ENCODE results near the gene FOXJ3.
"Not testable (repeated sequence)": the region's sequence is repeated elsewhere in the genome, so short reads cannot be mapped to it uniquely, and the experiment has no call there.

The FOXJ3 gene

DNA sequence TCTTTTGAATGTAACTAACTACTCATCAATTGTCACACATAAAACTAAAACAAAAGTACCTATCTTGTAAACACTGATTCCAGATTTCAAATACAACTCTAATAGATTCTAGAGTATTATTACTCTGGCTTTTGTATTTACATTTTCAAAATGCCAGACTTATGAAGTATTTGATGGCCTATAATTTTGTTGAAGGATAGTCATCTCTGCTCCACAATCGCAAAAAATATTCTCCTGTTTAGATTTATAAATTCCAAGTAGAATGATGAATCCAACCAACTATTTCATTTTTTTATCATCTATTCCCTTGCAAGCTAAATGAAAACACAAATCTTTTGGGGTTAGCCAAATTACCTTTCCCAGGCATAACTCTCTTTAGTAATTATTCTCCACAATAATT lies 95.5 kb downstream of the FOXJ3 start:
- DNase-seq = no peak

DNA sequence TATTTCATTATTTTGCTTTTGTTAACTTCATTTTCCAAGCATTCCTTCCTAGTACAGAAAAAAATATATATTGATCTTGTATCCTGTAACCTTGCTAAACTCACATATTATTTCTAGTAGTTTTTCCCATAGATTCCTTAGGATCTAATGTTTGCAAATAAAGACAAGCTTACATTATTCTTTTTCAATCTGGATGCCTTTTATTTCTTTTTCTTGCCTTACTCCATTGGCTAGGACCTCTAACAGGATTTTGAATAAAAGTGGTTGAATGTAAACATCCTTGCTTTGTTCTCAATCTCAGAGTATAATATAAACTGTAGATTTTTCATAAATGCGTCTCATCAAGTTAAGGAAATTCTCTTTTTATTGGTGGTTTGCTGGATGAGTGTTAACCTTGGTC lies 96.0 kb downstream of the FOXJ3 start:
- DNase-seq = no peak

DNA sequence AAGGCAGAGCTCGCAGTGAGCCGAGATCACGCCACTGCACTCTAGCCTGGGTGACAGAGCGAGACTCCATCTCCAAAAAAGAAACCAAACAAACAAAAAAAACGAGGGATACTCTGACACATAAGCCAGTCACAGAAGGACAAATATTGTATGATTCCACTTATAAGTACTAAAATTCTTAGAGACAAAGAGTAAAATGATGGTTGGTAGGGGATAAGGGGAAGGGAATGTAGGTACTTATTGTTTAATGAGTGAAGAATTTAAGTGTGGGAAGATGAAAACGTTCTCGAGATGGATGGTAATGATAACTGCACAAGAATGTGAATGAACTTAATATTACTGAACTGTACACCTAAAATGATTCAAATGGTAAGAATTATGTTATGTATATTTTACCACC lies 103.8 kb downstream of the FOXJ3 start:
- no peak for DNase-seq

DNA sequence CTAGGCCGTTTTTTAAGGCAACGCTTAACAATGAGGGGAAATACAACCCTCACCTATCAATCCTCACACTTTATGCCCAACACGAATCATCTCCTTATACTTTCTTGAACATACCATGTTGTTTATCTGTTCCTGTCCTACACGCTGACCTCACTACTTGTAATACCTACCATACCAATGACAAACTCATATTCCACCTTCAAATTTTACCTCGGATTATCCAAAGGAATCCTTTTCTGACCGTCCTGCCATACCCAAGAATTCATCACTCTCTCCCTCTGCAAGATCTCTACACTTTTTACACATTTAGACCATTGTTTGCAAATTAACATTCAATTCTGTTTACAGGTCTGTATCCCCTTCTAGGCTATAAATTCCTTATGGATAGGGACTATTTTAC lies 106.1 kb downstream of the FOXJ3 start:
- no peak for DNase-seq

DNA sequence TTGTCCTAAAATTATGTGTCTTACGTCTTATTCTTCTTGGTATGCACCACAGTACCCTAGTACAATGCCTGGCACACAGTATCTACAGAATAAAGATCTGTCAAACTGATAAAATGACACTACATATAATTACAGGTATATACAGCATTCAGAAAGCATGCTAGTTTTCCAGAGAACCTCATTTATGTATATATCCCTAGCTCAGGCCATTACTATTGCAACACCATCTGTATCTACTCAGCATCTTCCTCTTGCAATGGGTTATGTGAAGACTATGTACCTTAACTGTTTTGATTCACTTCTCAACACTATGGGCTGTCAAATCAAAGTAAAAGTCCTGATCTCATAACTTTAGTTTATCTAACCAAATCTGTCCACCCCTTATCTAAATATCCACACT lies 112.0 kb downstream of the FOXJ3 start:
- DNase-seq = no peak

DNA sequence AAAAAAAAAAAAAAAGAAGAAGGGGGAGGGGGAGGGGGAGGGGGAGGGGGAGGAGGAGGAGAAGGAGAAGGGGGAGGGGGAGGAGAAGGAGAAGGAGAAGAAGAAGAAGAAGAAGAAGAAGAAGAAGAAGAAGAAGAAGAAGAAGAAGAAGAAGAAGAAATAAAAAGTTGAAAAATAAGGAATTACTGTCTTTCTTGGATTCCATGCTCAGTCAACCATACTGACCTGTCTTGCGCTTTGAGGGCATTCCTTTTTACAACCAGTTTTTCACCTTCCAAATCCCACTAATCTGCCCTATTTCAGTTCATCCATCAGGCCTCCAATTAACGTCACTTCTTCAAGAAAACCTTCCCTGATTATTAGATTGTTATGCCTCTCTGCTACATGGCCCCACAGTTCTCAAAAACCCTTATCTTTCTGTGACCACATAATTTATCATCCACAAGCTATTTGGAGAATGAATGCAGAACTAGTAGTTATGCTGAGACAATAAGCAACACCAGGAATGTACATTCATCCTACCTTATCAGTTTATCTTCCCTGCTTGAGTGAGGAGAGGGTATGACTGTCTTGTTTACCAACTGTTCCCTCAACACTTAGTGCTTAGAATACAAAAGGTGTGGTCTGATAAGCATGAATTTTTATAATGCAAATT lies 113.0 kb downstream of the FOXJ3 start:
- DNase-seq = no peak

DNA sequence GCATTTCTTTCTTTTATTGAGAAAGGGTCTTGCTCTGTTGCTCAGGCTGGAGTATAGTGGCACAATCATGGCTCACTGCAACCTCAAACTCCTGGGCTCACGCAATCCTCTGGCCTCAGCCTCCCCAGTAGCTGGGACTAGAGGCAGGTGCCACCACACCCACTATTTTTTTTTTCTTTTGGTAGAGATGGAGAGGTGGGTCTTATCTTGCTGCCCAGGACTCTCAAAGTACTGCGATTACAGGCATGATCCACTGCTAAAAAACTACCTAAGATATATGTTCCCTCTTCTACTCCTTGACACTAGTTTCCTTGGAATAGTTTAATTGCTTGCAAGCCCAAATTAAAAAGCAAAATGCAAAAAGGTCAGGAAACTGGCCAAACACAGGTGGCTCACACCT lies 113.6 kb downstream of the FOXJ3 start:
- no peak for DNase-seq

DNA sequence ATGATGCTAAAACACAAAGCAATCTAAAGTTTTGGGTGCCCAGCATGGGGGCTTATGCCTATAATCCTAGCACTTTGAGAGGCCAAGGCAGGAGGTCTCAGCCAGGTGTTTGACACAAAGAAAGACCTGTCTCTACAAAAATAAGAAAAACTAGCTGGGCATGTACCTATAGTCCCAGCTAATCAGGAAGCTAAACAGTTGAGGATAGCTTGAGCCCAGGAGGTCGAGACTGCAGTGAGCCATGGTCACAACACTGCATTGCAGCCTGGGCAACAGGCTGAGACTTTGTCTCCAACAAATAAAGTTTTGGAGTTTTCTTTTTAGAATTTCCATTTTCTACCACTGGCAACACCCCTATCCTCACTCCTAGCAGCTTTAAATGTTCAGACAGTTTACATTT lies 115.4 kb downstream of the FOXJ3 start:
- no peak for DNase-seq

DNA sequence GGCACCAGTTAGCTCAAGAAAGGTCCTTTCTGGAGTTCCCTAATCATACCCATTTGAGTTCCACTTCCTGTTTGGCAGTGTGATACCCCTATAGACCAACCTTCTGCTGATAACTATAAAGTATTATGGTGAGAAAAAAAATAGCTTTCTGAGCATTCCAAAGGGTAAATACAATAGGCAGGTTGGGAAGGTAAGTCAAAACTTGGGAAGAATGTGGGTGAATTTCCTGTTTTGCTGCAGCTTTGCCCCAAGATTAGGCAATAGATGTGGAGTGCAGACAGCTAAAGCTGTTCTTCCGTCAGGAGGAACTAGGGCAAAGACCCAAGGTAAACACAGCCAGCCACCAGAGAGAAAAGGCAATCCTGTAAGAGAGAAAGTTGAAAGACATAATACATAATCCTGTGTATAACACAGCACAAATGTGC lies 120.6 kb downstream of the FOXJ3 start:
- no peak for DNase-seq

DNA sequence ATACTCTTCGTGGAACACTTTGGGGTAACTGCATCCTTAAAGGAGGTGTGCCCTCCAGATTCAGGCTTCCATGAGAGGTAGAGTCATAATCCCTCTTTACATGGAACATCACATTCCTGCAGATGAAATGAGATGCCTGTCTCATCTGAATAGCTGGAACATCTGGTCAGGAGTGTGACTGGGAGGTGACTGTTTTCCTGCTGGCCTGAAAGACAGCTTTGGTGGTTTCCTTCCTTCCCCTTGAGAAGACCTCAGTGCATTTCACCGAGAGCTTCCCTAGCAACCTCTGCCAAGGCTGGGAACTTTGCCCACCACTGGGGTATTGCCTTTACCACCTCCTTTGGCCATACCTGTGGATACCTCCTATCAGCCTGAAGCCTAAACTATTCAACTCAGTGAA lies 123.8 kb downstream of the FOXJ3 start:
- DNase-seq = no peak

DNA sequence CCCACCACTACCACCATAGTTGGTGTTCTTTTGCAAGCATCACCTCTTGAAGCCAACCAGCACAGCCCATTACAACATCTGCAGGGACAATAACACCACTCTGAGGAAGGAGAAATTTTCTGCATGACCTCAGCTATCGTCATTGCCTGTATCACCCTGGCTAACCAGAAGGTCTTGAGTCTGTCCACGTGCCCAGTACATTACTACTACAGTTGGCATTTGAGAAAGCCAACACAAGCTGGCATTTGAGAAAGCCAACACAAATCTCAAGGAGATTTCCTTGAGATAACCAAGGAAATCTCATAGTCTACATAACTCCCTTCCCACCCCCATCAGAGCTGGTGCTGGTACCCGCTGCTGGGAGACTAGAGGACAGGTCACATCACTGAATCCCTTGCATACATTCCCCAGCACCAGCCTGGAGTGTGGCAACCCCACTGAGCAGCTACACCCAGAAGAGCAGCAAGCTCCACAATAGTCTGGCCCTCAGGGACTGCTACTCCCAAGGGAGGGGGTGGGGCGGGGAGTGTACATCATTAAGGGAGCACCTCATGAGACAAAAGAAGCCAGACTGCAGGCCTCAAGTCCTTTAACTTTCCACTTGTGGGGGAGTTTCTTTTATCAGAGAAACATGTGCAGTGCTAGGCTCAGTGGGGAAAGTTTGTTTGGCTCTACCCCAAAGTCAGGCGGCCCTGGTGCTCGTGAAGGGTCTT lies 124.5 kb downstream of the FOXJ3 start:
- DNase-seq = no peak

DNA sequence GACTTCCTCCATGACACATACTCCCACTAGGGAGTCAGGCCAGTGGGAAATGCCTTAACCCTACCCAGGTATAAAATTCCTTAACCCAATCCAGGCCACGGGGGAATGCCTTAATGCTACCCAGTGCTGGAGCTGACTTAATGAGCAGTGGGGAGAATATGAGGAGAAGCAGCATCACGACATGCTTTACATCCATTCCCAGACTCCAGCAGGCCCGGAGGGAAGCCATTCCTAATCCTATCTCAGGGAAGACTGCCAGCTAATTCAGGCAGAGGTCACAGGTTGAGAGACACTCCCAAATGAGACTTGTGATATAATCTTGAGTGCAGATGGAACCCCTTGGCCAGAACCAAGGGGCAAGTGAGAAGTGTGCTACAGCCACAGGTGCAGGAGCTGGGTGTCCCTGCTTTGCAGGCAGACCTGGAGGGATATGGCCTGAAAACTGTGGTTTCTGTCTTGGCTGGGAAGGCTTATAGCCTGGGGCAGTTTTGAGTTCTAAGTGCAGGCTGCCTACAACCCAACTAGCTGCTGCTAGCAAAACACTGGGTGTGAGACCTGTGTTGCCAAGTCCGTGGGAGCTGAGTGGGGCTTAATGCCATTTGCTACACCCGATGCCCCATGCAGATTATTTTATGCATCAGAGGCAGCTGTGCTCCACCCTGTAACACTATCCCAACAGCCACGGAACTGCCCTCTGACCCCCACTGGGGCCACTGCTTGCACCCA lies 125.3 kb downstream of the FOXJ3 start:
- no peak for DNase-seq

DNA sequence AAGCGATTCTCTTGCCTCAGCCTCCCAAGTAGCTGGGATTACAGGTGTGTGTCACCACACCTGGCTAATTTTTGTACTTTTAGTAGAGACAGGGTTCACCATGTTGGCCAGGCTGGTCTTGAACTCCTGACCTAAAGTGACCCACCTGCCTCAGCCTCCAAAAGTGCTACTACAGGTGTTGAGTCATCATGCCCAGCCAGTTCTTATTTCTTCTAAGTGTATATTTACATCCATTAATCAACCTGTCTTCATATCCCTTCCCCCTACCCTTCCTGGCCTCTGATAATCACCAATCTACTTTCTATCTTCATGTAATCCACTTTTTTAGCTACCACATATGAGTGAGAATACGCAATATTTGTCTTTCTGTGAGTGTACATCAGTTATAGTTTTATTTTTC lies 128.1 kb downstream of the FOXJ3 start:
- not testable (repeated sequence) for DNase-seq

DNA sequence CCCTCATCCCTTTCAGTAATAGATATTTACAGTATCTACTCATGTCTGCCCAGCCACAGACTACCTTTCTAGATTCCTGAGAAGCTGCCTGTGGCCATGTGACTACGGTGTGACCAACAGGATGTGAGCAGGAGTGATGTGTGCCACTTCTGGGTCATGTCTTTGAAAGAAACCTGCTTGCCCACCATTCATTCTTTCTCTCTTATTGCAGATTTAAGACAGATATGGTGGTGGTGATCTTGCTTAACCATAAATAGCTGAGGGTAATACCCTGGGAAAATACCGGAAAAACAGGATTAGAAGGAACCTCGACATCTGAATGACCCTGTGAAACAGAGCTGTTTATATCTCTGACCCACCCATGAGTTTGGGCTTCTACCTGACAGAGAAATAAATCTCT lies 128.9 kb downstream of the FOXJ3 start:
- no peak for DNase-seq

DNA sequence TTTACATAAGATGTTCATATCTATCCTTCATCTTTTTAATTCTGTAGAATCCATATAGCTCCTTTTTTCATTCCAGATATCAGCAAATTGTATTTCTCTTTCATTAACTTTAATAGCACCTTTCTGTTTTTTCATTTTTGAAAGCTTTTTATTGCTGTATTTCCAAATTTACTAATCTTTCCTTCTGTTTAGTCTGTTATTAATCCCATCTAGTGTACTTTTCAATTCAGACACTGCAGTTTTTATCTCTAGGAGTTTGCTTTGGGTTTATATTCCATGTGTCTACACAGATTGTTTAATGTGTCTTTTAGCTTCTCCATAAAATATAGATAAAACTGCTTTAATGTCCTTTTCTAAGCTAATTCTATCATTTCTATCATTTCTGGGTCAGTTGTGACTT lies 133.0 kb downstream of the FOXJ3 start:
- DNase-seq = no peak

DNA sequence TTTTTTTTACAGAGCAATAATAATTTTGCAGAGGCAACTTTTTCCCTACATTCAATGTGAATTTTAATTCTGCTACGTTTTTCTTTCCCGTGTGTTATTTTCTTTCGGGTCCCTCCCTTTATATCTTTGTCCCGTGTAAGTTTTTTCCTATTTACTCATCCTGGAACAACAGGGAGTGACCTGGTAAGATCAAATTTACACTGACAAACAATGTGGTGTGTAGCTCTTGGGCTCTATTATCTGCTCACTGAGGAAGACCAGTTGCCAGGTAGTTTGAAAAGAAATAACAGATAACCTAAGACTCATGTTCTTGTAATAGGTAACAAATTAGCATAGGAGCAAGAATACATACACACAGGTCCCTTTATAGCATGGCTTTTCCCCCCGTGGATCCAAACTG lies 136.8 kb downstream of the FOXJ3 start:
- DNase-seq = no peak

DNA sequence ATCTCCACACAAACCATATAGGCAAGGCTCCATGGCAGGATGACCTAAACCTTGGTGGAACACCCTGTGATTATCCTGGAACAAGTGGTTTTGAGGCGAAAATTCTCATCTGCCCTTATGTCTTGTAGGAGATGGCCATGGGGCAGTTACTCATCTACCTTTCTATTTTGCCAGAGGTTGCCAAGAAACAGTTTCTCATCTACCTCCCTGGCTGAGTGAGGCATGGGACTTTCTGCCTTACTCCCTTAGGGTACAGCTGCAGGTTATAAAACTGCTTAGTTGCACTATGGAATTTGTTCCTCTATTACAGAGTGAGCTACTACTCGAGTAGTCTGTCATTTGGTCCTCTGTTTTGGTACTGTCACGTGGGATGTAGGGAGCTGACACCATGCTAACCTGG lies 139.2 kb downstream of the FOXJ3 start:
- DNase-seq = no peak

DNA sequence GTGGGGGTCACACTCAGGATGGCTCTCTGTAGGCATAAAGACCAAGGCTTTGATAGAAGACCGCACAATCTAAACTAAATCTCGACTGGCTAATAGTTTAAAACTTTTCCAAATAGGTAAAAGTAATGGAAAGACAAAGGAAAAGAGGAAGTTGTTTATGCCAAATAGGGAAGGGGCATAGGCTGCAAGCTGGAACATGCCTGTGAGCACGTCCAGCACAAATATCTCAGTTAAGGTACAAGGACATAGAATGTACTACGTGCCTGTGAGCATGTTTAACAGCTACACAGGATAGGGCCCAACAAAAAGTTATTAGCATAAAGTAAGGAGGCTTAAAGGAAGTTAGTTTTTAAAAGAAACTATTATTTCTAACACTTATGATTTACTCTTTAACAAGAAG lies 142.9 kb downstream of the FOXJ3 start:
- no peak for DNase-seq

DNA sequence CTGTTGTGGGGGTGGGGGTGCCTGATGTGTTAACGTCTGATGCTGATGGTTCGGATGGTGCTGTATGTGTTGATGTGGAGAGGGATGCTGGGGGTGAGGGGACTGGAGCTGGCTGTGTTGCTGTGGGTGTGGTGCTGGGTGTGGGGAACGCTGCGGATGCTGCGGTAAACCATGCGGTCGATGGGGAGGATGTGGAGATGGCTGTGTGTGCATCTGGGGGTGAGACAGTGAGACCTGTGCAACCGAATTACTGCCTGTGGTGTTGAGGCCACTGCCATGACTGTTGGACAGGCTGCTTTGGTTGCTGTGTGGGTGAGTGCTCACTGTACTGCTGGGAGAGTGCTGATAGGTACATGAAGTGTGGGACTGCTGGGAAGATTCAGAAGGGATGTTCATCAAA lies 143.7 kb downstream of the FOXJ3 start:
- no peak for DNase-seq

DNA sequence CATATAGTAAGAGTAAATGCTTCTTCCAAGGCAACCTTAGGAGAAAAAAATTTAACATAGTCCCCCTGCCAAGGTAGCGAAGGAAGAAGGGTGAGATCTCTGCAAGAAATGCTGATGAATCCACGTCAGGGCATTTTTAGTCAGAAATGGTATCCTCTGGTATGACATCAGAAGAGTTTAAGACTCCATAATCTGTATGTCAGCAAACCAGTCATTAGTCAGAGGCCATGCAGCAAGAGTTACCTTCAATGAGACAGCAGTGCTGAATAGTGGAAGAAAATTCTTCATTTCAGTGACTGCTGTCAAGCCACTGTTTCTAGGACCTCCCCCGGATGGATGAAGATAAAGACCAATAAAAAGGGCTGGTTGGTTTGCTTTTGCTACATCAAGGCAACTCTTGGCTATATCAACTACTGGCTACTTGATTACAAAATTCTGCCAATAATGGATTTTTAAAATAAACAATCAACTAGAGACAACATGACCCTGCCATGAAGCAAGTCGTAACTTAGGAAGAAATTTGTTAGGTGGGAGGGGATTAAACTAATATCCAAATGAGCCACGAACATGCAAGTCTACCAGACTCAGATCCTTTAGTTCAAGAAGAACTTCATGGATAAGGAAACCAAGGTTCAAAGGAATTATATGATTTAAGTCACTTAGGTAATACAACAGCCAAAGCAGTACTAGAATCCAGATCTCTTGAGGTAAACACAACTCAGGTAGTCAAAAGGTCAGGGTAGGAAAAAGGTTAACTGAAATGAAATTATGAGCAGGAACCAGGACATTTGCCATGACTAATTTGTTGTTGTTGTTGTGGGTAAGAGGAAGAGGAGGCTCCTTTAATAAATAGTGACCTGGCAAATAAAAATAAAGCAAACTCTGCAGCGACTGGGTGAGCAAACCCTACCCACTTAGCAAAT lies 144.8 kb downstream of the FOXJ3 start:
- no peak for DNase-seq

DNA sequence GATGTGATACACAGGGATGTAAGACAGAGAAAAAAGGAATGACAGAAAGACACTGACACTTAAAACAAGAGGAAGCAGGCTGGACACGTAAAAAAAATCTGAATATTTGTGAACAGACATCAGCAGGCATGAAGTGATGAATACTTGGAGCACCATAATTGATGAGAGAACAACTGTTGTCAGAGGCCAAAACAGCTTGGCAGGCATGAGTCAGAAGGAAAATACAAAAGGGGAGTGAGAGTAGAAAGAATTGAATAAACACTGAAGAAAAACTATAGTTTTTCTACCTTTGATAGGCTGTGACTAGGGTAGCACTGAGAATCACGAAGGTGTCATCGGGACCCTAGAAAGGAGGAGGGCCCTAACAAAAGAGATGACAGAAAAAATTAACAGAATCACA lies 148.9 kb downstream of the FOXJ3 start:
- DNase-seq = no peak

DNA sequence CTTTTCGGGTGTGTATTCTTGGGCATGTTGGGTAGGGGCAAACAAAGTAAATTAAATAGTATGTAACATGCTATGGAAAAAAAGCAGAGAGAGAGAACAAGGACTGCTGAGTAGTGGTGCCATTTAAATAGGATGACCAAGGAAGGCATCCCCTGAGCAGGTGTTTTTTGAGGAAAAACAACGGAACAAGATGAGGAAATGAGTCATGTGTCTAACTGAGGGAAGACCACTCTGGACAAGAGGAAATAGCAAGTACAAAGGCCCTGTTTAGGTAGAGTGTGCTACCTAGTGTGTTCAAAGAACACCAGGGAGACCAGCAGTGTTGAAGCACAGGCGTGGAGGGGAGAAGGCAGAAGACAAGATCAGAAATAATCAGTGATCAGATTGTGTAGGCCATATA lies 150.4 kb downstream of the FOXJ3 start:
- DNase-seq = no peak

DNA sequence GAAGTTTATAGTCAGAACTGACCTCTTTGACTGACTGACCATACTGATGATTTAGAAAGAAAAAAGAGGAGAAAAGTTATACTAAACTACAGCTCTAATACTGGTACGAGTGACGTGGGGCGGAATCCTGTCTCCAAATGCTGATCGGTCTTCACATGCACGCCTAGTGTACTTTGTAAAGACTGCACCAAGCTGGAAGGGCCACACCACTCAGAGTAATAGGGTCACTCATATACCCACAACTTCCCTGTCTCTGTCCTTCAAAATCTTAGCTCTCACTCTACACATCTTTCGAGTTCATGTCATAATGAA lies 151.1 kb downstream of the FOXJ3 start:
- no peak for DNase-seq

Measured in NCI-H2171 (cell line).